RPMI7951 (cell line): Measurements from ENCODE around the gene FAM120AOS. TPM values are rescaled to one million over a fixed set of nuclear protein-coding genes. Genes with fewer than 3 reads are reported as not detected.
"Not testable (repeated sequence)": the region's sequence is repeated elsewhere in the genome, so short reads cannot be mapped to it uniquely, and the experiment has no call there.

Experiments used
- DNase-seq: peaks from one replicate; pipeline ENCODE4 v3.0.0-alpha.2; 2012; ENCODE audit warnings: low read depth
- total RNA-seq: library from RNA; depleted of rRNA; stranded (reverse); fragments of >200 nt; shearing (Covaris generic); gene quantifications from 2 replicates; pipeline ENCODE4 v1.2.3, GENCODE V29; 2014

Gene FAM120AOS
- total RNA-seq, 1 experiment from 2014 or later = 25.6 TPM

GRCh38 chr9:93467062-93467416 is 13.7 kb upstream of the FAM120AOS start:
- DNase-seq = peak; percentile 41

- DNase-seq = no peak
These were observed 13.2 kb upstream of the FAM120AOS start for GRCh38 chr9:93466416-93467061.

GRCh38 chr9:93465855-93466254 is 12.5 kb upstream of the FAM120AOS start:
- DNase-seq = no peak

- DNase-seq = no peak
These were observed 11.5 kb upstream of the FAM120AOS start for GRCh38 chr9:93464876-93465275.

- no peak for DNase-seq
These were observed 11.0 kb upstream of the FAM120AOS start for GRCh38 chr9:93464395-93464794.

GRCh38 chr9:93463638-93464248 is 10.4 kb upstream of the FAM120AOS start:
- no peak for DNase-seq

GRCh38 chr9:93461821-93462220 is 8.4 kb upstream of the FAM120AOS start:
- no peak for DNase-seq

- DNase-seq = no peak
These were observed 8.0 kb upstream of the FAM120AOS start for GRCh38 chr9:93461414-93461743.

GRCh38 chr9:93460689-93461413 is 7.5 kb upstream of the FAM120AOS start:
- DNase-seq = no peak

- no peak for DNase-seq
These were observed 6.1 kb upstream of the FAM120AOS start for GRCh38 chr9:93459432-93459847.

GRCh38 chr9:93458712-93459111 is 5.3 kb upstream of the FAM120AOS start:
- DNase-seq = no peak

GRCh38 chr9:93457006-93457405 is 3.6 kb upstream of the FAM120AOS start:
- DNase-seq = no peak

GRCh38 chr9:93456504-93456903 is 3.1 kb upstream of the FAM120AOS start:
- no peak for DNase-seq

- no peak for DNase-seq
These were observed 2.6 kb upstream of the FAM120AOS start for GRCh38 chr9:93456022-93456421.

GRCh38 chr9:93452710-93453046 is 703 bp downstream of the FAM120AOS start:
- DNase-seq = no peak

GRCh38 chr9:93451849-93452709 is 1.3 kb downstream of the FAM120AOS start:
- DNase-seq = peak; percentile 40

- peak; percentile 74 for DNase-seq
These were observed 2.2 kb downstream of the FAM120AOS start, which contains the start of gene FAM120A for GRCh38 chr9:93450945-93451815. Gene FAM120A, plus strand, starts transcription at chr9:93451685. Its CDS starts 231 bp downstream, at chr9:93451916.

GRCh38 chr9:93447655-93448054 is 5.7 kb downstream of the FAM120AOS start:
- DNase-seq = no peak

GRCh38 chr9:93446073-93446472 is 7.3 kb downstream of the FAM120AOS start:
- DNase-seq = no peak

GRCh38 chr9:93440896-93441580 is 12.3 kb downstream of the FAM120AOS start:
- no peak for DNase-seq

- not testable (repeated sequence) for DNase-seq
These were observed 14.1 kb downstream of the FAM120AOS start for GRCh38 chr9:93439301-93439700.
